Stimulated activated CD4-positive, alpha-beta T cell treated with anti-CD3 and anti-CD28 coated beads, Interleukin-1b, Interleukin-23, amount 100 ng/mL, for 24 hours (primary cell): Measurements from ENCODE around the gene EPGN.
"Not testable (repeated sequence)": the region's sequence is repeated elsewhere in the genome, so short reads cannot be mapped to it uniquely, and the experiment has no call there.

ENCODE experiments used
- DNase-seq, 4 experiments: peaks; one replicate each; pipeline ENCODE4 v3.0.0-alpha.2; 2020; ENCODE audit warnings: low read depth in 4 of 4, low spot score in 1 of 4

Gene EPGN

GRCh38 chr4:74338792-74339333 lies 30.6 kb downstream of the EPGN start:
- DNase-seq, result no peak

GRCh38 chr4:74339501-74339900 lies 31.2 kb downstream of the EPGN start:
- DNase-seq, result no peak

- not testable (repeated sequence) for DNase-seq
Observed at GRCh38 chr4:74340421-74340820, 32.2 kb downstream of the EPGN start.

- DNase-seq, result no peak
Observed at GRCh38 chr4:74344031-74344430, 35.8 kb downstream of the EPGN start.

- DNase-seq, result no peak
Observed at GRCh38 chr4:74353858-74354257, 45.6 kb downstream of the EPGN start.

- DNase-seq, result no peak
Observed at GRCh38 chr4:74357965-74358364, 49.7 kb downstream of the EPGN start.

- no peak for DNase-seq
Observed at GRCh38 chr4:74361671-74362070, 53.4 kb downstream of the EPGN start.

GRCh38 chr4:74362347-74362746 lies 54.1 kb downstream of the EPGN start:
- DNase-seq, result no peak

GRCh38 chr4:74364256-74364651 lies 56.0 kb downstream of the EPGN start:
- no peak for DNase-seq

GRCh38 chr4:74364652-74365491 lies 56.6 kb downstream of the EPGN start, which contains the start of gene EREG:
EREG (plus strand) TSS chr4:74365145; CDS start chr4:74365309, 164 bp downstream.
- no peak for DNase-seq

GRCh38 chr4:74365761-74366160 lies 57.5 kb downstream of the EPGN start:
- no peak for DNase-seq
